ENCODE results near the gene COL11A1. TPM values are rescaled to one million over a fixed set of nuclear protein-coding genes. Genes with fewer than 3 reads are reported as not detected.
A peak's percentile ranks its signal among the peaks of the same experiment; 100 is the strongest.

The COL11A1 gene
- total and polyA plus RNA-seq, 12 donors: 0.27 to 61.9 (median 2.5) TPM

DNA sequence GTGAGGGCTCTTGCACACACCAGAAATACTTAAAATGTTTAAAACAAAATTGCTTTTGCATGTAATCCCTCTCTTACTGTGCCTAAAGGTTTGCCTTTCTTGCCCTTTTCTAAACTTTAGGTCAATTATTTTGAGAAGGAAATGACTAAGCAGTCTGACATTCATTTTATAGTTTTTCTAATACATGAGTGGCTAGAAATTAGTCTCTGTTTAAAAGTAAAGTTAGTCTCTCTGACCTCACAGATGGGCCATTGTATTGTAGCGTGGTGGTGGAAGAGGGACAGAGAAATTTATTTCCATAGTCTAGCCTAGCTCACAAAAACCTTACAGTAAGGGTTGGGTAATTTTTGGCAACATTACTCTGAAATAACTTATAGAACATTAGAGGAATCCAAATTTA, 3.6 kb upstream of the COL11A1 start:
- intact Hi-C loops (cut with DNase I): no loop called here
- no peak for DNase-seq
- 86 to 89% (median 87%) methylated on average over 1 of the region's 1 CpG for WGBS, 4 donors
- Histone ChIP-seq H3K27me3 (no peaks in the 10 kb centered on the region), H3K4me1 (replicated peaks in 1 of 2) (peaks cover 0 to 17% of the 10 kb centered on the region in 2 donors), H3K27ac (no peak overlapping the region), H3K4me3 (no peak overlapping the region), H3K36me3 (replicated peaks in 1 of 2) (no peaks in the 10 kb centered on the region), H3K9me3 (replicated peaks in 1 of 3) (no peaks in the 10 kb centered on the region)
- TF ChIP-seq POLR2A (IDR thresholded peaks at IDR 0.05): no peak
- TF ChIP-seq, protein P1, sequence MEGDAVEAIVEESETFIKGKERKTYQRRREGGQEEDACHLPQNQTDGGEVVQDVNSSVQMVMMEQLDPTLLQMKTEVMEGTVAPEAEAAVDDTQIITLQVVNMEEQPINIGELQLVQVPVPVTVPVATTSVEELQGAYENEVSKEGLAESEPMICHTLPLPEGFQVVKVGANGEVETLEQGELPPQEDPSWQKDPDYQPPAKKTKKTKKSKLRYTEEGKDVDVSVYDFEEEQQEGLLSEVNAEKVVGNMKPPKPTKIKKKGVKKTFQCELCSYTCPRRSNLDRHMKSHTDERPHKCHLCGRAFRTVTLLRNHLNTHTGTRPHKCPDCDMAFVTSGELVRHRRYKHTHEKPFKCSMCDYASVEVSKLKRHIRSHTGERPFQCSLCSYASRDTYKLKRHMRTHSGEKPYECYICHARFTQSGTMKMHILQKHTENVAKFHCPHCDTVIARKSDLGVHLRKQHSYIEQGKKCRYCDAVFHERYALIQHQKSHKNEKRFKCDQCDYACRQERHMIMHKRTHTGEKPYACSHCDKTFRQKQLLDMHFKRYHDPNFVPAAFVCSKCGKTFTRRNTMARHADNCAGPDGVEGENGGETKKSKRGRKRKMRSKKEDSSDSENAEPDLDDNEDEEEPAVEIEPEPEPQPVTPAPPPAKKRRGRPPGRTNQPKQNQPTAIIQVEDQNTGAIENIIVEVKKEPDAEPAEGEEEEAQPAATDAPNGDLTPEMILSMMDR (IDR thresholded peaks at IDR 0.05): no peak

GRCh38 chr1:103110701-103111100, 2.4 kb upstream of the COL11A1 start:
- peaks cover 0 to 21% of the 10 kb centered on the region in 2 donors for H3K4me1 ChIP-seq (replicated peaks in 1 of 2)
- no peaks in the 10 kb centered on the region for H3K36me3 ChIP-seq (replicated peaks in 1 of 2)
- DNase-seq: no peak
- no peaks in the 10 kb centered on the region for H3K27me3 ChIP-seq
- intact Hi-C loops (cut with DNase I): no loop called here
- 0 to 75% (median 0%) methylated on average over 1 of the region's 1 CpG for WGBS, 4 donors
- TF ChIP-seq, protein P1 (IDR thresholded peaks at IDR 0.05): no peak
- no peak for TF ChIP-seq POLR2A (IDR thresholded peaks at IDR 0.05)
- H3K9me3 ChIP-seq (replicated peaks in 1 of 3): no peaks in the 10 kb centered on the region
- H3K27ac ChIP-seq: no peak overlapping the region
- no peak overlapping the region for H3K4me3 ChIP-seq

- no peak overlapping the region for H3K27ac ChIP-seq
- WGBS, 4 donors: 77 to 80% (median 79%) methylated on average over 6 of the region's 6 CpGs
Observed at GRCh38 chr1:103109311-103109920, 1.1 kb upstream of the COL11A1 start.

GRCh38 chr1:103107741-103108375, 464 bp downstream of the COL11A1 start:
- TF ChIP-seq, protein P1 (IDR thresholded peaks at IDR 0.05): no peak
- TF ChIP-seq POLR2A (IDR thresholded peaks at IDR 0.05): no peak
- Histone ChIP-seq H3K36me3 (replicated peaks in 1 of 2) (no peaks in the 10 kb centered on the region), H3K9me3 (replicated peaks in 1 of 3) (no peaks in the 10 kb centered on the region), H3K27ac (no peak overlapping the region), H3K27me3 (no peaks in the 10 kb centered on the region), H3K4me3 (peak overlapping the region in 1 of 4 donors; percentile 55), H3K4me1 (replicated peaks in 1 of 2) (peaks cover 0 to 21% of the 10 kb centered on the region in 2 donors)
- WGBS, 4 donors: 1 to 3% (median 2%) methylated on average over 19 of the region's 19 CpGs
- DNase-seq: no peak
- intact Hi-C loops (cut with DNase I): loop anchor here (2.0 to 10.0 kb wide), 3 partner anchors 347 to 405 kb away; no protein-coding TSS in a partner anchor

More at GRCh38 chr1:103109311-103109920, 1.1 kb upstream of the COL11A1 start:
- no peak for DNase-seq
- Histone ChIP-seq H3K4me3 (peak overlapping the region in 1 of 4 donors; percentile 55), H3K27me3 (no peaks in the 10 kb centered on the region), H3K36me3 (replicated peaks in 1 of 2) (no peaks in the 10 kb centered on the region), H3K9me3 (replicated peaks in 1 of 3) (no peaks in the 10 kb centered on the region), H3K4me1 (replicated peaks in 1 of 2) (peaks cover 0 to 21% of the 10 kb centered on the region in 2 donors)
- no peak for TF ChIP-seq POLR2A (IDR thresholded peaks at IDR 0.05)
- TF ChIP-seq, protein P1 (IDR thresholded peaks at IDR 0.05): no peak
- intact Hi-C loops (cut with DNase I): loop anchor here (10.0 kb wide), 2 partner anchors 345 to 355 kb away; no protein-coding TSS in a partner anchor

Measured in adrenal gland (tissue), 12 donors.